T-cell (primary cell): ENCODE results near the gene TM9SF3. TPM values are rescaled to one million over a fixed set of nuclear protein-coding genes. Genes with fewer than 3 reads are reported as not detected.

Source experiments
- ATAC-seq, 4 experiments: fragments of 200-7000 bp in 3 of 4; fragments of 150-1000 bp in 1 of 4; cut with Tn5 transposase; replicated peaks in 1 of 4; 1 replicate in 3 of 4; 2 replicates in 1 of 4; pipeline ENCODE4 v1.10.0; 2021; ENCODE audit warnings: moderate library complexity in 3 of 4, mild to moderate bottlenecking in 2 of 4, moderate number of reproducible peaks in 1 of 4
- CTCF ChIA-PET, 2 donors: fragments of 300-600 bp; sonication (Branson Sonifier 250); formaldehyde crosslinking; loops; one replicate each; lab custom pipeline; 2022; ENCODE audit warnings: antibody characterized with exemption in 2 of 2; lab: Charles Lee
- POLR2A ChIA-PET, 2 donors: fragments of 300-600 bp; sonication (Branson Sonifier 250); formaldehyde crosslinking; loops; one replicate each; lab custom pipeline; 2022; ENCODE audit warnings: antibody characterized with exemption in 2 of 2; lab: Charles Lee
- DNase-seq, 35 experiments: peaks; one replicate each; pipeline versions ENCODE4 v3.0.0 to v3.0.0-alpha.2; 2013 to 2023
- H3K27ac ChIP-seq: one replicate; pipeline ENCODE4 v1.5.1; 2013; ENCODE audit warnings: low read length
- H3K27me3 ChIP-seq, 2 experiments: replicated peaks in 1 of 2; 1 replicate in 1 of 2; 2 replicates in 1 of 2; pipeline versions ENCODE4 v1.6.1 to v1.7.0; 2013; ENCODE audit warnings: low read length in 1 of 2, mixed read lengths in 1 of 2; ENCODE audit not compliant: control insufficient read depth in 2 of 2, insufficient read depth in 2 of 2; ENCODE audit errors: extremely low read depth in 1 of 2
- H3K36me3 ChIP-seq, 2 donors: 1 replicate in 1 of 2; 2 replicates in 1 of 2; pipeline versions ENCODE4 v1.6.1 to v1.7.0; 2013; ENCODE audit warnings: low read length in 1 of 2; ENCODE audit not compliant: control insufficient read depth in 2 of 2, insufficient read depth in 1 of 2; ENCODE audit errors: extremely low read depth in 1 of 2
- H3K4me1 ChIP-seq, 2 experiments: 1 replicate in 1 of 2; 2 replicates in 1 of 2; pipeline versions ENCODE4 v1.6.1 to v1.7.0; 2013; ENCODE audit warnings: low read length in 2 of 2, mixed read lengths in 1 of 2; ENCODE audit not compliant: insufficient read depth in 2 of 2, control insufficient read depth in 1 of 2; ENCODE audit errors: extremely low read depth in 1 of 2
- H3K4me3 ChIP-seq, 2 donors: 1 replicate in 1 of 2; 2 replicates in 1 of 2; pipeline versions ENCODE4 v1.5.1 to v1.7.0; 2013; ENCODE audit warnings: mild to moderate bottlenecking in 2 of 2, low read length in 1 of 2, moderate library complexity in 1 of 2; ENCODE audit not compliant: control insufficient read depth in 1 of 2; ENCODE audit errors: extremely low read depth in 1 of 2
- H3K9me3 ChIP-seq: 2 replicates; pipeline ENCODE4 v1.7.0; 2013
- H3K27ac Mint-ChIP-seq, 2 donors: one replicate each; pipeline ENCODE4 v1.8.0; 2020 to 2021; ENCODE audit warnings: mild to moderate bottlenecking in 2 of 2, mixed read lengths in 2 of 2
- H3K27me3 Mint-ChIP-seq, 2 donors: one replicate each; pipeline ENCODE4 v1.8.0; 2021 to 2022; ENCODE audit warnings: mixed read lengths in 2 of 2
- H3K36me3 Mint-ChIP-seq: one replicate; pipeline ENCODE4 v1.8.0; 2021; ENCODE audit warnings: mixed read lengths
- H3K4me1 Mint-ChIP-seq, 3 donors: one replicate each; pipeline ENCODE4 v1.8.0; 2020 to 2022; ENCODE audit warnings: mixed read lengths in 3 of 3, mild to moderate bottlenecking in 1 of 3
- H3K4me3 Mint-ChIP-seq, 3 donors: one replicate each; pipeline ENCODE4 v1.8.0; 2020 to 2022; ENCODE audit warnings: mild to moderate bottlenecking in 3 of 3, mixed read lengths in 3 of 3, moderate library complexity in 3 of 3
- H3K9me3 Mint-ChIP-seq, 3 donors: one replicate each; pipeline ENCODE4 v1.8.0; 2020 to 2022; ENCODE audit warnings: mixed read lengths in 3 of 3
- WGBS: methylation state at CpG from one replicate; pipeline ENCODE4 v1.1.5; 2013; ENCODE audit warnings: missing lambda C conversion rate; ENCODE audit not compliant: insufficient coverage; 5-methylcytosine and 5-hydroxymethylcytosine counted together
- total RNA-seq, 35 experiments: library from RNA in 6 of 35; stranded (reverse) in 6 of 35; fragments of 120-200 nt in 1 of 35; gene quantifications; one replicate each; pipeline versions ENCODE4 v1.2.1 to v1.2.4 and lab custom pipeline; 2013 to 2026

TM9SF3 gene
- total RNA-seq, 5 donors from 2014 or later (not counting 1 experiment from before 2014, with no cell fraction given): 72.1 to 95.7 (median 80.5) TPM

GRCh38 chr10:96622013-96622787 is 35.4 kb upstream of the TM9SF3 start:
- Mint-ChIP-seq H3K9me3 (no peaks in the 10 kb centered on the region), H3K27me3 (no peaks in the 10 kb centered on the region), H3K36me3 (peaks cover 2% of the 10 kb centered on the region), H3K4me1 (no peaks in the 10 kb centered on the region), H3K27ac (no peak overlapping the region), H3K4me3 (no peak overlapping the region)
- no peak overlapping the region for H3K27ac ChIP-seq
- ChIA-PET CTCF (no interaction called here), POLR2A (no interaction called here)
- WGBS: no CpG with 5 or more reads among the region's 6 CpGs
- H3K9me3 ChIP-seq: no peaks in the 10 kb centered on the region
- ATAC-seq: no peak
- no peaks in the 10 kb centered on the region for H3K4me1 ChIP-seq
- no peak for DNase-seq
- peaks cover 0 to 17% of the 10 kb centered on the region in 2 donors for H3K36me3 ChIP-seq
- no peak overlapping the region for H3K4me3 ChIP-seq
- no peaks in the 10 kb centered on the region for H3K27me3 ChIP-seq

GRCh38 chr10:96619796-96620773 is 33.3 kb upstream of the TM9SF3 start:
- 92% methylated on average over 10 of the region's 17 CpGs for WGBS
- Mint-ChIP-seq H3K36me3 (peaks cover 2% of the 10 kb centered on the region), H3K9me3 (no peaks in the 10 kb centered on the region), H3K27ac (no peak overlapping the region), H3K27me3 (no peaks in the 10 kb centered on the region), H3K4me3 (no peak overlapping the region), H3K4me1 (no peaks in the 10 kb centered on the region)
- Histone ChIP-seq H3K9me3 (no peaks in the 10 kb centered on the region), H3K36me3 (peaks cover 0 to 26% of the 10 kb centered on the region in 2 donors), H3K4me1 (no peaks in the 10 kb centered on the region), H3K27me3 (no peaks in the 10 kb centered on the region), H3K27ac (no peak overlapping the region), H3K4me3 (no peak overlapping the region)
- CTCF ChIA-PET: no interaction called here
- ATAC-seq: no peak
- POLR2A ChIA-PET: interaction anchor here in 1 of 2 donors (0.5 to 0.6 kb wide), 2 partner anchors 19 to 32 kb away, joined by 3 to 4 read pairs; no protein-coding TSS in a partner anchor
- no peak for DNase-seq

- Histone ChIP-seq H3K36me3 (peaks cover 0 to 26% of the 10 kb centered on the region in 2 donors), H3K4me1 (no peaks in the 10 kb centered on the region), H3K27ac (no peak overlapping the region), H3K4me3 (no peak overlapping the region), H3K9me3 (no peaks in the 10 kb centered on the region), H3K27me3 (no peaks in the 10 kb centered on the region)
- 88% methylated on average over 2 of the region's 11 CpGs for WGBS
- H3K27me3 Mint-ChIP-seq: no peaks in the 10 kb centered on the region
- no peaks in the 10 kb centered on the region for H3K9me3 Mint-ChIP-seq
- peaks cover 2% of the 10 kb centered on the region for H3K36me3 Mint-ChIP-seq
- POLR2A ChIA-PET: interaction anchor here in 1 of 2 donors (0.6 kb wide), 1 partner anchor 33 kb away, joined by 3 read pairs; no protein-coding TSS in a partner anchor
- CTCF ChIA-PET: interaction anchor here (0.6 to 0.7 kb wide), 2 partner anchors 256 to 401 kb away, joined by 4 read pairs; no protein-coding TSS in a partner anchor
- H3K4me1 Mint-ChIP-seq: no peaks in the 10 kb centered on the region
- H3K4me3 Mint-ChIP-seq: no peak overlapping the region
- no peak for DNase-seq
- no peak for ATAC-seq
- H3K27ac Mint-ChIP-seq: no peak overlapping the region
These were observed 32.3 kb upstream of the TM9SF3 start for GRCh38 chr10:96619120-96619519.

GRCh38 chr10:96618653-96619052 is 31.8 kb upstream of the TM9SF3 start:
- H3K9me3 ChIP-seq: no peaks in the 10 kb centered on the region
- ChIA-PET POLR2A (no interaction called here), CTCF (interaction anchor here (0.6 to 0.7 kb wide), 3 partner anchors 256 to 578 kb away, joined by 3 to 4 read pairs (median 4); no protein-coding TSS in a partner anchor)
- H3K27ac Mint-ChIP-seq: no peak overlapping the region
- H3K36me3 Mint-ChIP-seq: peaks cover 2% of the 10 kb centered on the region
- 67% methylated on average over 1 of the region's 2 CpGs for WGBS
- H3K4me3 ChIP-seq: no peak overlapping the region
- no peak overlapping the region for H3K27ac ChIP-seq
- no peaks in the 10 kb centered on the region for H3K27me3 Mint-ChIP-seq
- DNase-seq (no peak), ATAC-seq (no peak)
- no peaks in the 10 kb centered on the region for H3K27me3 ChIP-seq
- no peaks in the 10 kb centered on the region for H3K4me1 ChIP-seq
- no peaks in the 10 kb centered on the region for H3K4me1 Mint-ChIP-seq
- no peak overlapping the region for H3K4me3 Mint-ChIP-seq
- peaks cover 0 to 28% of the 10 kb centered on the region in 2 donors for H3K36me3 ChIP-seq
- no peaks in the 10 kb centered on the region for H3K9me3 Mint-ChIP-seq

GRCh38 chr10:96616961-96617360 is 30.1 kb upstream of the TM9SF3 start:
- H3K4me1 Mint-ChIP-seq: no peaks in the 10 kb centered on the region
- ChIA-PET POLR2A (no interaction called here), CTCF (no interaction called here)
- no peak for ATAC-seq
- DNase-seq: no peak
- no peaks in the 10 kb centered on the region for H3K4me1 ChIP-seq
- no peaks in the 10 kb centered on the region for H3K27me3 Mint-ChIP-seq
- no peaks in the 10 kb centered on the region for H3K9me3 ChIP-seq
- peaks cover 2% of the 10 kb centered on the region for H3K36me3 Mint-ChIP-seq
- H3K27ac Mint-ChIP-seq: no peak overlapping the region
- no peak overlapping the region for H3K4me3 ChIP-seq
- H3K9me3 Mint-ChIP-seq: no peaks in the 10 kb centered on the region
- H3K27me3 ChIP-seq: no peaks in the 10 kb centered on the region
- no peak overlapping the region for H3K27ac ChIP-seq
- WGBS: 91% methylated on average over 2 of the region's 4 CpGs
- H3K36me3 ChIP-seq: peaks cover 0 to 28% of the 10 kb centered on the region in 2 donors
- no peak overlapping the region for H3K4me3 Mint-ChIP-seq

- WGBS: no CpG with 5 or more reads among the region's 2 CpGs
- Mint-ChIP-seq H3K4me3 (no peak overlapping the region), H3K27me3 (no peaks in the 10 kb centered on the region), H3K27ac (no peak overlapping the region), H3K36me3 (no peaks in the 10 kb centered on the region), H3K9me3 (no peaks in the 10 kb centered on the region), H3K4me1 (peaks cover 11 to 15% (median 12%) of the 10 kb centered on the region in 3 donors)
- no peak overlapping the region for H3K4me3 ChIP-seq
- ChIA-PET POLR2A (no interaction called here), CTCF (no interaction called here)
- no peak overlapping the region for H3K27ac ChIP-seq
- H3K4me1 ChIP-seq: peaks cover 0 to 16% of the 10 kb centered on the region in 2 experiments
- no peaks in the 10 kb centered on the region for H3K9me3 ChIP-seq
- ATAC-seq (no peak), DNase-seq (no peak)
- peaks cover 0 to 15% of the 10 kb centered on the region in 2 donors for H3K36me3 ChIP-seq
- H3K27me3 ChIP-seq: no peaks in the 10 kb centered on the region
These were observed 27.7 kb upstream of the TM9SF3 start for GRCh38 chr10:96614515-96614914.
